ENCODE data around the gene RUSF1.

The RUSF1 gene

GRCh38 chr16:31473264-31473984 lies 34.8 kb downstream of the RUSF1 start:
- intact Hi-C loops (cut with DNase I): no loop called here
- peak in 2 of 10 donors; percentile 44 to 63 for DNase-seq

- intact Hi-C loops (cut with DNase I): no loop called here
- DNase-seq: peak in 2 of 10 donors; percentile 71 to 83
These were observed 35.4 kb downstream of the RUSF1 start for GRCh38 chr16:31472709-31473203.

- peak in 3 of 10 donors; percentile 46 to 68 (median 67) for DNase-seq
- intact Hi-C loops (cut with DNase I): no loop called here
These were observed 36.1 kb downstream of the RUSF1 start, which contains the start of gene TGFB1I1 for GRCh38 chr16:31471875-31472708. Gene TGFB1I1 (plus strand): TSS chr16:31472152. CDS start chr16:31472189, 37 bp downstream.

GRCh38 chr16:31471241-31471874 lies 36.8 kb downstream of the RUSF1 start:
- intact Hi-C loops (cut with DNase I): no loop called here
- peak in 3 of 10 donors; percentile 38 to 78 (median 43) for DNase-seq

GRCh38 chr16:31470615-31471014 lies 37.6 kb downstream of the RUSF1 start:
- intact Hi-C loops (cut with DNase I): no loop called here
- DNase-seq: peak in 1 of 10 donors; percentile 16

- intact Hi-C loops (cut with DNase I): loop anchor here (10.0 kb wide), 1 partner anchor 397 kb away; no protein-coding TSS in a partner anchor
- DNase-seq: peak in 1 of 10 donors; percentile 5
These were observed 40.3 kb downstream of the RUSF1 start for GRCh38 chr16:31467858-31468257.

GRCh38 chr16:31467151-31467773 lies 40.9 kb downstream of the RUSF1 start:
- intact Hi-C loops (cut with DNase I): loop anchor here (10.0 kb wide), 1 partner anchor 398 kb away; no protein-coding TSS in a partner anchor
- peak in 1 of 10 donors; percentile 39 for DNase-seq

GRCh38 chr16:31466381-31466841 lies 41.8 kb downstream of the RUSF1 start:
- intact Hi-C loops (cut with DNase I): loop anchor here (10.0 kb wide), 1 partner anchor 398 kb away; no protein-coding TSS in a partner anchor
- peak in 2 of 10 donors; percentile 65 to 76 for DNase-seq

GRCh38 chr16:31465788-31466370 lies 42.3 kb downstream of the RUSF1 start:
- intact Hi-C loops (cut with DNase I): loop anchor here (10.0 kb wide), 1 partner anchor 399 kb away; no protein-coding TSS in a partner anchor
- peak in 2 of 10 donors; percentile 47 to 72 for DNase-seq

GRCh38 chr16:31464781-31465260 lies 43.4 kb downstream of the RUSF1 start:
- intact Hi-C loops (cut with DNase I): loop anchor here (10.0 kb wide), 1 partner anchor 400 kb away; no protein-coding TSS in a partner anchor
- peak in 2 of 10 donors; percentile 24 to 45 for DNase-seq

- peak in 2 of 10 donors; percentile 76 to 77 for DNase-seq
These were observed 43.8 kb downstream of the RUSF1 start for GRCh38 chr16:31464348-31464769.

GRCh38 chr16:31461921-31462804 lies 46.0 kb downstream of the RUSF1 start:
- DNase-seq: no peak
- intact Hi-C loops (cut with DNase I): loop anchor here (2.0 to 10.0 kb wide), 2 partner anchors 47 to 403 kb away; partner anchors contain the start of gene RUSF1

More at GRCh38 chr16:31464348-31464769, 43.8 kb downstream of the RUSF1 start:
- intact Hi-C loops (cut with DNase I): loop anchor here (10.0 kb wide), 1 partner anchor 400 kb away; no protein-coding TSS in a partner anchor

- DNase-seq: no peak
These were observed 46.8 kb downstream of the RUSF1 start for GRCh38 chr16:31461201-31461920.

GRCh38 chr16:31460582-31461002 lies 47.6 kb downstream of the RUSF1 start:
- no peak for DNase-seq
- intact Hi-C loops (cut with DNase I): loop anchor here (2.0 to 10.0 kb wide), 2 partner anchors 48 to 404 kb away; partner anchors contain the start of gene RUSF1

More at GRCh38 chr16:31461201-31461920, 46.8 kb downstream of the RUSF1 start:
- intact Hi-C loops (cut with DNase I): loop anchor here (2.0 to 10.0 kb wide), 2 partner anchors 47 to 403 kb away; partner anchors contain the start of gene RUSF1

- intact Hi-C loops (cut with DNase I): loop anchor here (2.0 to 10.0 kb wide), 7 partner anchors 49 to 505 kb away; partner anchors contain the start of genes FUS, KAT8, RUSF1 and SETD1A
These were observed 48.3 kb downstream of the RUSF1 start for GRCh38 chr16:31459687-31460581.

More at GRCh38 chr16:31459687-31460581, 48.3 kb downstream of the RUSF1 start:
- peak; percentile 99 to 100 (median 100) for DNase-seq

All from posterior cingulate gyrus (tissue), 11 donors.